Measurements from ENCODE around the gene SYNE3.

DNA sequence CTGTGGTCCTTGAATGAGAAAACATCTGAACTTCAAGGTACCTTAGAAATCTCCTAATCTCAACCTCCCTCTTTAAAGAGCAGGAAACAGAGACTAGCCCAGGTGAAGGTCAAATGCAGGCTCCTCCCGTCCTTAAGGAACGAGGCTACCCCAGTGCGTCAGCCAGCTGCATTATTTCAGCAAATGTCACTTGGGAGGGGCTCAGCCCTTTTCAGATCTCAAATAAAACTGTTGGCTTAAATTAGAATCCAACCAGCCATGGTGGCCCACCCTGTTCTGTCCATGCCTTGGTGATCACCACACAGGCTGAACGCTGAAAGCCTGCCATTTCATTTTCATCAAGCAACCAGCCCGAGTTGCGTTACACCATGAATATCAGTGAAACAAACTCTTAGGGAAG lies 7.0 kb downstream of the SYNE3 start:
- TF ChIP-seq MAX (IDR thresholded peaks at IDR 0.05) (no peak), CTCF (IDR thresholded peaks at IDR 0.05; ENCODE audit: control extremely low read depth in 1 of 3, insufficient read depth in 1 of 3, low read depth in 1 of 3, low read length in 3 of 3) (no peak), POLR2A (IDR thresholded peaks at IDR 0.05; ENCODE audit: control extremely low read depth in 1 of 2, low read depth in 2 of 2, low read length in 2 of 2) (no peak), MAFK (IDR thresholded peaks at IDR 0.05; ENCODE audit: low read depth, low read length) (no peak), EZH2 (IDR thresholded peaks at IDR 0.05; ENCODE audit: low read depth, low read length, severe bottlenecking) (no peak), RAD21 (IDR thresholded peaks at IDR 0.05 in 1 of 2, conservative IDR thresholded peaks at IDR 0.05 in 1 of 2; ENCODE audit: low read depth in 2 of 2, low read length in 2 of 2) (no peak), TAF7 (optimal IDR thresholded peaks at IDR 0.05; ENCODE audit: borderline replicate concordance, low read depth, low read length) (no peak), USF2 (IDR thresholded peaks at IDR 0.05; ENCODE audit: low read length) (no peak), GABPA (IDR thresholded peaks at IDR 0.05; ENCODE audit: borderline replicate concordance, insufficient read depth, low read length) (no peak), TAF1 (IDR thresholded peaks at IDR 0.05; ENCODE audit: low read depth, low read length) (no peak)

Data from H1 (cell line).